Measurements from ENCODE around the gene IGF1R.

The IGF1R gene

DNA sequence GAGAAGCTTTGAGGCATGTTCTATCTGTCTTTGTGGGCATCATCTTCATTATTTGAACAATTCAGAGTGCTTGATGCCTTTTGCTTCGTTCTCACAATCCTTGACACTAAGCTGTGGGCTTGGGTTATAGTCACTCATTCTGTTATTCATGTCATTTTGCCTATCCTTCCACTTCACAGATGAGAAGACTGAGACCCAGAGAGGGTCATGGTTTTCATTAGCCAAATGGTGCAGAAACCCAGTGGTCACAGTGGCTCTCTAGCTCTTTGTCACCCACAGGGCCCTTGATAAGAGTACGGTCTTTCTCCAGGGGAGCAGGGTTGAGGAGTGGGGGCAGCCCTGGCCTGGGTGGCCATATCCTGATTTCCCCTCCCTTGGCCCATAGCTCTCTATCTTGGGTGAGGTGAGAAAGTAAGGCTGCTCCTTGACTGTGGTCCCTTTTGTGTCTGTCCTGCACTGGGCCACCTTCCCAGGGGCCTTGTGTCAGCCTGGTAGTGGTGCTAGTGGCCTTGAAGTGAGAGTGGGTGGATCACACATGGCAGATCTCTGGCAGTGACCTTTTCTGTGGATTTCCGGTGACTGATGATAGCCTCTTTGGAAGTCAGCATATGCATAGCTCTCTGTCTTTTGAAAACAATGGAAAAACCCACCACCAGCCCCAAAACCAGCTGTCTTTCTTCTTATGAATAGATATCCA lies 130.1 kb downstream of the IGF1R start:
- DNase-seq = no peak

- no peak for DNase-seq
Observed at GRCh38 chr15:98778960-98779359, 130.6 kb downstream of the IGF1R start.

DNA sequence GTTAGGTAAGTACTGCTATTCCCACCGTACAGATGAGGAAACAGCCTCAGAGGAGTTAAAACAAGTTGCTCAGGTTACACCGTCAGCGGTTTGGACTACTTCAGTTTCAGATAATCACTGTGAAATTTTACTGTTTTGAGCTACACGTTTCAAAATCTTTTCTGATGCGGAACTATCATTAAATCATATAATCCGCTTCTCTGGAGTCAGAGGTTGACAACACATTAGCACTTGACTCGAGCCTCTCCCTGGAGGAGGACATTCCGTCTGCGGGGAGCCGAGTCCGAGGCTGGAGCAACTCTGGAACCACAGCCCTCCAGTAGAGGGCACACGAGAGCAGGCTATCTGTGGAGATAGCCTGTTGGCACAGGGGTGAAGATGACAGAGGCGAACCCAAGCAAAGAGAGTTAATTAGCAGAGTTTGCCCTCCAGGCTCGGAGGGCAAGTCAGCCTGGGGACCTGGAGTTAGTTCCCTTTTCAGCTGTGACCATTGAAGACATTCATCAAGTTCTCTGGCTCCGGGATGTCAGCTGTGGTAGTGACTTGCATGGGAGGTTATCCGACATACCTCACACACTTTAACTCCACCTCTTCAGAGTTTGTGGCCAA lies 131.2 kb downstream of the IGF1R start:
- no peak for DNase-seq

DNA sequence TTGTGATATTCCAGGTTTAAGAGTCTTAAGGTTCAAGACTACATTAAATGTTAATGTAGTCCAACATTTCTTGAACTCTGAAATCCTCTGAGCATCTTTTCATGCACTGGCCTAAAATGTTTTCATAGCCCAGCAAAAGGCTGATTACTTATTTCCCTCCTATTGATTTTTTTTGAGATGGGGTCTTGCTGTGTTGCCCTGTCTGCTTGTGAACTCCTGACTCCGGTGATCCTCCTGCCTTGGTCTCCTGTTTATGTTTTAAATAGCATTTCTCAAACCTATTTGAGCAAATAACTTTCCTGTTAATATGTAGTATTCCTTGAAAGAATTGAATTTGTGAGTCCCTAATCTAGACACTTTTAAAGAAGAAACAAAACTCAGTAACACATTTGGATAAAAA lies 133.5 kb downstream of the IGF1R start:
- no peak for DNase-seq

- no peak for DNase-seq
Observed at GRCh38 chr15:98782801-98783200, 134.5 kb downstream of the IGF1R start.

GRCh38 chr15:98785431-98785806 lies 137.1 kb downstream of the IGF1R start:
- DNase-seq = no peak

DNA sequence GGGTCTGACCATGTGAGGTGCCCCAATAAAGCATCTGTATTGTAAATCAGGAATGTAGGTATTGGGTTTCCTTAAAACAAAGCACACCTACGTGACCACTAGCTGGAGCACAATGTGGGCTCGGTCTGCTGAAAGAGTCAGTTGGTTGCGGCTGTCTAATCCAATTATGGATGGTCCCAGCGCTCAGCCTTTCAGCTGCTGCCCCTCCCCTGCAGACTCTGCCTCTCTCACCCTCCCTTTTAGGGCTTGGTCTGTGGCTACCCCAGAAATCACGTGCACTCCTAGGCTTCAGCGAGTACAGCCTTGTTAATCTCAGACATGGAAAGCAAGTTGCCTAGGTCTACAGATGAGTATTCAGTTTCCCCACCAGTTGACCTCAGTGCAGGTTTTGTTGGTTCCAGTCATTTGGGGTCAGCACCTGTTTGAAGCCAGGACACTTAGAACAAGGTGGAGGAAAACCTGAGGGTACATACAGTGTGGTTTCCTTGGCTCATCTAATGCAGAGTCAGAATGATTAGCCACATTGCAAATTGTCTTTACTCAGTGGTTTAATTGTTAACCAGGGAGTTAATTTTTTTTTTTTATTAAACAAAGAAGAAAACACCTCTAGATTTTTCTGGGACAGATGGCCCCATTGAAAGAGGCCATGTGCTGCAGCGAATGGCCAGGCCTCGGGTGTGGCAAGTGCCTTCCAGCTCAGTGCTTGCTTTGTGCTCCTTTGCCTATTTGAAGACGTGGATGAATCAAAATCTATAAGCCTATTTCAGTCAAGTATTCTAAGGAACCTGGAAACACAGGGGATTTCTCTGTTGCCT lies 137.7 kb downstream of the IGF1R start:
- DNase-seq = no peak

DNA sequence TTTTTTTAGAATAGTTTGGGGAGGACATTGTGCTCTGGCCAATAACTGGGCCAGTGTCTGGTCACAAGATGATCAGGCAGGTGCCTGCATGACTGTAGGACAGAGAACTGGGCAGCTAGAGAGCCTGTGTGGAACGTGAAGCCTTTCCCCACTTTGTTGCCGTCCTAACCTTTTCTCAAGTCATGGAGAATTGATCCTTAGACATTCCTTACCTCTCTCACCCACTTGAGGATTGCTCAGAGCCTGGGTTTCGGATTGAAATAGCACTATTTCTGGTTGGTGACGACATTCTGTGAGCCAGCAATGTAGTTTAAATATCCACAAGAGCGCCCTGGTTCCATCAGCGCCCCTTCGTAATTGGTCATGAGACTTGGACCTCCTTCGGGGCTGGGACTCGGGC lies 138.4 kb downstream of the IGF1R start:
- no peak for DNase-seq

- DNase-seq = no peak
Observed at GRCh38 chr15:98787194-98787593, 138.9 kb downstream of the IGF1R start.

- no peak for DNase-seq
Observed at GRCh38 chr15:98787936-98788757, 139.8 kb downstream of the IGF1R start.

DNA sequence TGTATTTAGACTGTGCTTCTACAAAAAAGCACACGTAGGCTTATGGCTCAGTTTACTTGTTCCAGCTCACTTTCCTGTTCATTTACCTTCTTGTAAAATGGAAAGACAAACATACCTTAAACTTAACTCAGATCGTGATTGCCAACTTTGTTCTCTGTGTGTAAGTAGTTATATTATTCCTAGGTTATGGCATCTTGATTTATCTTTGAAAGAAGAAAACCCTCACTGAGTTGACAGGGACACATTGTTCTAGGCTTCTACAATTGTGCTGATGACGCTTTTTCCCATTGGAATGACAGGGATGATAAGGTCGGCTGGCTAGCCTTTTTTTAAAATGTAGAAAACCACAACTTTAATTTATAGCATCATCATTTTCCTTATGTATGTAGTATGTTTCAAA lies 140.7 kb downstream of the IGF1R start:
- no peak for DNase-seq

DNA sequence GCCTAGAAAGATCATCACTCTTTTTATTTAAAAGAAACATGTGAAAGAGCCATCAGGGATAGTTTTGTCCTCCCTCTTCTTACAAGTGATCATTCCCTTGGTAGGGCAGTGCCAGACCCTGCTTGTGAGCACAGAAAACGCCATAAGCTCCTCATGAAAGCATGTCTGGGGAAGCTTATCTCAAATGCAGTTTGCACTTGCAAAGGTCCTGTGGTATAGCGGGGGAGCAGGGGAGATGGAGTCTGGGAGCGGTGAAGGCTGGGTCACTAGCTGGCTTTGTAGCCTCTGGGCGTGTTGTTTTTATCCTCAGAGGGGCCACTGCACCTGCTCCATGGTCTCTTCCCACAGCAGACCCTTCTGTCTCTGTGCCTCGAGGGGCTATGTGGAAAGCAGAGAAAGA lies 141.9 kb downstream of the IGF1R start:
- DNase-seq = no peak

GRCh38 chr15:98791046-98791701 lies 142.8 kb downstream of the IGF1R start:
- no peak for DNase-seq

DNA sequence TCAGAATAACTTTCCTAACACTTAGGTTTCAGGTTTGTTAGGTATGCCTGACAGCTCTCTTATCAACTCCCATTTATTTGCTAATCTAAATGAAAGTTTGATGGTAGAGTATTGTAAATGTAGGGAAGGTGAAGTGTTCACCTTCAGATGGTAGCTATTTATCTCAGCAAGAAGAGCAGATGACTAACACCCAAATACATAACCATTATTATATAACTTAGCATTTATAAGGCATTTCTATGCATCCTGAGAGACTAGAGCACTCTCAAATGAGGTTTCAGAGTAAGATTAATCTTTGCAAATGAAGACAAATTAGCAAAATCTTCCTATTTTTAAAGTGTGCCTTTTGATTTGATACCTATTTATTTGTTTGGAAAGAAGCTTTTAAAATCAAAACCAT lies 143.8 kb downstream of the IGF1R start:
- DNase-seq = no peak

GRCh38 chr15:98794211-98794610 lies 145.9 kb downstream of the IGF1R start:
- DNase-seq = no peak

GRCh38 chr15:98794748-98795147 lies 146.4 kb downstream of the IGF1R start:
- no peak for DNase-seq

- DNase-seq = no peak
Observed at GRCh38 chr15:98795980-98796379, 147.6 kb downstream of the IGF1R start.

- no peak for DNase-seq
Observed at GRCh38 chr15:98796685-98797357, 148.5 kb downstream of the IGF1R start.

- DNase-seq = no peak
Observed at GRCh38 chr15:98798375-98798893, 150.1 kb downstream of the IGF1R start.

DNA sequence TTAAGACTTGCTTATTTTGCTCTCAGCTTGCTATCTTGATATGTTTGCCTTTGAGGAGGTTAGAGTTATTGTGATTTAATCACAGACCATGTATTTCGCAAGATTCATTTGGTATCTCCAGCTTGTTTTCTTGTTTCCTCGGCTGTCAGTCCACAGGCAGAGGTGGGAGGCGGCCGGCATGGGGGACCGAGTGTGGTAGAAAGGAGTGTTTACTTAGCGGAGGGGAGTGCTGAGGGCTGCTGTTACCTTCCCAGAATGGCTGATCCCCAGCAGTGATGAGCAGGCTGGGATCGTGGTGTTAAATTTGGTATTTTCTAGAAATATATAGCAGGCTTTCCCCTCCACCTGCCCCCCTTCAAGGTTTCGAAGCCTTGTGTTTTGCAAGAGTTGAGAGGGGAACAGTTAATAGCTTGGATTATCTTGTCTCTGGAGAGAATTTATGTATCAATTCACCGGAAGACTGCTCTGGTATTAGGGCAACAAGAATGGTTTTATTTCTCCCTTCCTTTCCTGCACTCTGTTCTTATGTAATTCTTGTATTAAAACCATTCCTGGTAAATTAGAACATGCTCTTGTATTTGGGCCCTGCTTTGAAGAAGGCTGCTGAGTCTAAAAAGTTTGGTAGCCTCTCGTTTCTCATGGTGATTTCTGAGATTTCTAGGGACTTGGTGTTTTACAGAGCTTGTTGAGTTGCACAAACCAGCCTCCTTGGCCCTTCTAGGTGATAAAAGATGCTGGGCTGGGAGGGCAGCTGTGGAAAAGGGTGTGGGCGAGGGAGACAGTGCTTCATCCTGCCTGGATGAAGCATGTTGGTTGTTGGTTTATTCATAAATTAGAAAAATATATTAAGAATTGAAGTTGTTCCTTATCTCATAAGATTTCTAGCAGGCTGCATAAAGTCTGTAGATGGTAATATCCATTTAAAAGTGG lies 151.4 kb downstream of the IGF1R start:
- DNase-seq = no peak
